Ishikawa (cell line): ENCODE data around the gene CHD9.

ENCODE experiments used
- CEBPB ChIP-seq: IDR thresholded peaks from 2 replicates; pipeline ENCODE4 v1.6.1; 2012
- CREB1 ChIP-seq: IDR thresholded peaks from 2 replicates; pipeline ENCODE4 v1.6.1; 2012; ENCODE audit warnings: low read depth
- EGR1 ChIP-seq: IDR thresholded peaks from 2 replicates; pipeline ENCODE4 v1.6.1; 2012
- EP300 ChIP-seq: IDR thresholded peaks from 2 replicates; pipeline ENCODE4 v1.6.1; 2012; ENCODE audit warnings: borderline replicate concordance
- FOXM1 ChIP-seq: IDR thresholded peaks from 2 replicates; pipeline ENCODE4 v1.6.1; 2012; ENCODE audit warnings: low read depth, borderline replicate concordance
- MAX ChIP-seq: IDR thresholded peaks from 2 replicates; pipeline ENCODE4 v1.6.1; 2012
- NFIC ChIP-seq: IDR thresholded peaks from 2 replicates; pipeline ENCODE4 v1.6.1; 2012
- RAD21 ChIP-seq: IDR thresholded peaks from 2 replicates; pipeline ENCODE4 v1.6.1; 2012; ENCODE audit warnings: low read depth
- REST ChIP-seq: IDR thresholded peaks from 2 replicates; pipeline ENCODE4 v1.6.1; 2012; ENCODE audit warnings: low read depth, mild to moderate bottlenecking
- TAF1 ChIP-seq: IDR thresholded peaks from 2 replicates; pipeline ENCODE4 v1.6.1; 2012; ENCODE audit warnings: low read depth, mild to moderate bottlenecking
- TCF12 ChIP-seq: IDR thresholded peaks from 2 replicates; pipeline ENCODE4 v1.6.1; 2012; ENCODE audit warnings: low read depth
- TEAD4 ChIP-seq: IDR thresholded peaks from 2 replicates; pipeline ENCODE4 v1.6.1; 2012
- USF1 ChIP-seq: IDR thresholded peaks from 2 replicates; pipeline ENCODE4 v1.6.1; 2012
- YY1 ChIP-seq: IDR thresholded peaks from 2 replicates; pipeline ENCODE4 v1.6.1; 2012; ENCODE audit warnings: low read depth
- ZBTB7A ChIP-seq: IDR thresholded peaks from 2 replicates; pipeline ENCODE4 v1.6.1; 2012; ENCODE audit warnings: low read depth

The CHD9 gene

GRCh38 chr16:53034306-53034705 is 20.5 kb upstream of the CHD9 start:
- TF ChIP-seq NFIC (no peak), TCF12 (no peak), EP300 (no peak), MAX (no peak), RAD21 (no peak), YY1 (no peak), USF1 (no peak), ZBTB7A (no peak), CEBPB (no peak), REST (no peak), FOXM1 (no peak), EGR1 (no peak), CREB1 (no peak)

- no peak for TF ChIP-seq RAD21
Observed at GRCh38 chr16:53035176-53035942, 19.4 kb upstream of the CHD9 start.

GRCh38 chr16:53036066-53036465 is 18.7 kb upstream of the CHD9 start:
- no peak for TF ChIP-seq TCF12
- no peak for TF ChIP-seq USF1
- TF ChIP-seq REST = no peak
- TF ChIP-seq EGR1 = no peak
- TF ChIP-seq FOXM1 = no peak
- TF ChIP-seq CREB1 = no peak

- TF ChIP-seq MAX (no peak), TAF1 (no peak), CREB1 (no peak), FOXM1 (no peak), EP300 (no peak), CEBPB (no peak), RAD21 (no peak), EGR1 (no peak), TCF12 (no peak), ZBTB7A (no peak), USF1 (no peak)
Observed at GRCh38 chr16:53040788-53041187, 14.0 kb upstream of the CHD9 start.

GRCh38 chr16:53041320-53042051 is 13.3 kb upstream of the CHD9 start:
- TF ChIP-seq RAD21 = no peak
- no peak for TF ChIP-seq MAX
- no peak for TF ChIP-seq TAF1
- no peak for TF ChIP-seq USF1
- no peak for TF ChIP-seq CREB1
- TF ChIP-seq TEAD4 = no peak
- no peak for TF ChIP-seq CEBPB
- TF ChIP-seq ZBTB7A = no peak
- TF ChIP-seq REST = no peak
- no peak for TF ChIP-seq FOXM1
